Endodermal cell (in vitro differentiated cells): ENCODE results near the gene INSC. TPM values are rescaled to one million over a fixed set of nuclear protein-coding genes. Genes with fewer than 3 reads are reported as not detected.

Source experiments
- DNase-seq: peaks from one replicate; pipeline ENCODE4 v3.0.0-alpha.2; 2017
- H3K27ac ChIP-seq: 2 replicates; pipeline ENCODE4 v1.5.1; 2013; ENCODE audit warnings: mild to moderate bottlenecking, low read depth, low read length, moderate library complexity
- H3K27me3 ChIP-seq: 2 replicates; pipeline ENCODE4 v1.6.1; 2013; ENCODE audit warnings: mild to moderate bottlenecking, low read length, moderate library complexity; ENCODE audit not compliant: insufficient read depth, control insufficient read depth, poor library complexity, severe bottlenecking
- H3K36me3 ChIP-seq: 2 replicates; pipeline ENCODE4 v1.7.0; 2013; ENCODE audit warnings: mild to moderate bottlenecking, low read length, moderate library complexity; ENCODE audit not compliant: control insufficient read depth, insufficient read depth
- H3K4me1 ChIP-seq: one replicate; pipeline ENCODE4 v1.7.0; 2013; ENCODE audit warnings: low read length; ENCODE audit not compliant: control insufficient read depth, insufficient read depth
- H3K4me3 ChIP-seq: 2 replicates; pipeline ENCODE4 v1.5.1; 2013; ENCODE audit warnings: mild to moderate bottlenecking, low read length, moderate library complexity
- H3K9ac ChIP-seq: 2 replicates; pipeline ENCODE4 v1.6.1; 2013; ENCODE audit warnings: mild to moderate bottlenecking, low read length, moderate library complexity; ENCODE audit not compliant: poor library complexity, severe bottlenecking; ENCODE audit errors: extremely low read depth
- H3K9me3 ChIP-seq: 2 replicates; pipeline ENCODE4 v1.6.1; 2013; ENCODE audit warnings: mild to moderate bottlenecking, low read length, moderate library complexity; ENCODE audit not compliant: control insufficient read depth
- H3K27ac Mint-ChIP-seq: 2 replicates; pipeline ENCODE4 v1.8.0; 2020; ENCODE audit warnings: mixed read lengths
- H3K27me3 Mint-ChIP-seq: 2 replicates; pipeline ENCODE4 v1.8.0; 2021; ENCODE audit warnings: mild to moderate bottlenecking, mixed read lengths; ENCODE audit not compliant: insufficient read depth
- H3K36me3 Mint-ChIP-seq: 2 replicates; pipeline ENCODE4 v1.8.0; 2020; ENCODE audit warnings: low read depth, mixed read lengths
- H3K4me1 Mint-ChIP-seq: 2 replicates; pipeline ENCODE4 v1.8.0; 2020; ENCODE audit warnings: mixed read lengths
- H3K4me3 Mint-ChIP-seq: 2 replicates; pipeline ENCODE4 v1.8.0; 2020; ENCODE audit warnings: mild to moderate bottlenecking, moderate library complexity, mixed read lengths
- H3K9me3 Mint-ChIP-seq: 2 replicates; pipeline ENCODE4 v1.8.0; 2020; ENCODE audit warnings: mild to moderate bottlenecking, mixed read lengths
- CTCF ChIP-seq: fragments of 200-600 bp; sonication (generic); conservative IDR thresholded peaks from 2 replicates; pipeline ENCODE4 v1.5.0; 2021; ENCODE audit warnings: antibody characterized with exemption, mild to moderate bottlenecking
- WGBS, 2 experiments: methylation state at CpG; one replicate each; pipeline versions ENCODE4 v1.1.5 to v1.1.7; 2013; ENCODE audit warnings: missing lambda C conversion rate in 2 of 2, mixed read lengths in 1 of 2; ENCODE audit not compliant: insufficient coverage in 1 of 2, insufficient read length in 1 of 2; 5-methylcytosine and 5-hydroxymethylcytosine counted together
- total RNA-seq, 2 donors: library from RNA; stranded (reverse); fragmentation: NEBNext Ultra II Directional in 1 of 2; extraction: Animal tissue kit (Norgen Biotek cat#: 25700) in 1 of 2; gene quantifications; 2 replicates in 1 of 2; 3 replicates in 1 of 2; pipeline ENCODE4 v1.2.1, GENCODE V29; 2021

The INSC gene
- total RNA-seq, 2 donors from 2014 or later: not detected

- DNase-seq: no peak
- Histone ChIP-seq H3K27me3 (no peaks in the 10 kb centered on the region), H3K27ac (no peak overlapping the region), H3K4me3 (no peak overlapping the region), H3K9ac (no peak overlapping the region), H3K4me1 (no peaks in the 10 kb centered on the region), H3K36me3 (no peaks in the 10 kb centered on the region), H3K9me3 (no peaks in the 10 kb centered on the region)
- WGBS, 2 experiments: 92 to 100% methylated on average over 2 of the region's 2 CpGs
- H3K27ac Mint-ChIP-seq: no peak overlapping the region
- TF ChIP-seq CTCF: no peak
- no peaks in the 10 kb centered on the region for H3K4me1 Mint-ChIP-seq
- H3K36me3 Mint-ChIP-seq: no peaks in the 10 kb centered on the region
- no peak overlapping the region for H3K4me3 Mint-ChIP-seq
- H3K27me3 Mint-ChIP-seq: no peaks in the 10 kb centered on the region
- no peaks in the 10 kb centered on the region for H3K9me3 Mint-ChIP-seq
These were observed 168.0 kb downstream of the INSC start for GRCh38 chr11:15282754-15283153.

GRCh38 chr11:15286465-15286864 lies 171.7 kb downstream of the INSC start:
- Mint-ChIP-seq H3K27me3 (peaks cover 3% of the 10 kb centered on the region), H3K4me3 (no peak overlapping the region), H3K9me3 (no peaks in the 10 kb centered on the region), H3K4me1 (no peaks in the 10 kb centered on the region), H3K36me3 (no peaks in the 10 kb centered on the region), H3K27ac (no peak overlapping the region)
- DNase-seq: no peak
- H3K9me3 ChIP-seq: no peaks in the 10 kb centered on the region
- no peak overlapping the region for H3K27ac ChIP-seq
- no peak for TF ChIP-seq CTCF
- WGBS, 2 experiments: 94% methylated on average over 2 of the region's 2 CpGs; no CpG with 5 or more reads in 1 of the 2 experiments
- H3K4me1 ChIP-seq: no peaks in the 10 kb centered on the region
- H3K36me3 ChIP-seq: no peaks in the 10 kb centered on the region
- no peak overlapping the region for H3K9ac ChIP-seq
- no peaks in the 10 kb centered on the region for H3K27me3 ChIP-seq
- H3K4me3 ChIP-seq: no peak overlapping the region

GRCh38 chr11:15288863-15289262 lies 174.1 kb downstream of the INSC start:
- Mint-ChIP-seq H3K27ac (no peak overlapping the region), H3K4me1 (no peaks in the 10 kb centered on the region), H3K4me3 (no peak overlapping the region), H3K27me3 (peaks cover 4% of the 10 kb centered on the region), H3K36me3 (no peaks in the 10 kb centered on the region), H3K9me3 (no peaks in the 10 kb centered on the region)
- 91 to 100% methylated on average over 1 to 2 of the region's 2 CpGs for WGBS, 2 experiments
- H3K9ac ChIP-seq: no peak overlapping the region
- no peak for TF ChIP-seq CTCF
- no peaks in the 10 kb centered on the region for H3K27me3 ChIP-seq
- H3K4me1 ChIP-seq: no peaks in the 10 kb centered on the region
- no peak overlapping the region for H3K27ac ChIP-seq
- no peaks in the 10 kb centered on the region for H3K36me3 ChIP-seq
- DNase-seq: no peak
- H3K9me3 ChIP-seq: no peaks in the 10 kb centered on the region
- H3K4me3 ChIP-seq: no peak overlapping the region
